Vagina (tissue), 2 donors: Measurements from ENCODE around the gene MYO10.

Experiments used
- POLR2A ChIP-seq, 2 donors: fragments of 450-650 bp; IDR thresholded peaks; one replicate each; pipeline ENCODE4 v1.6.1; 2017; ENCODE audit warnings: antibody characterized with exemption in 2 of 2, mild to moderate bottlenecking in 2 of 2, moderate library complexity in 2 of 2
- TF ChIP-seq, protein P1 (sequence below), 3 experiments: fragments of 450-650 bp in 2 of 3; fragments of 200-600 bp in 1 of 3; sonication (generic) in 1 of 3; IDR thresholded peaks; one replicate each; pipeline ENCODE4 v1.5.1; 2017 to 2019; ENCODE audit warnings: antibody characterized with exemption in 3 of 3, mild to moderate bottlenecking in 2 of 3, moderate library complexity in 2 of 3

DNA sequence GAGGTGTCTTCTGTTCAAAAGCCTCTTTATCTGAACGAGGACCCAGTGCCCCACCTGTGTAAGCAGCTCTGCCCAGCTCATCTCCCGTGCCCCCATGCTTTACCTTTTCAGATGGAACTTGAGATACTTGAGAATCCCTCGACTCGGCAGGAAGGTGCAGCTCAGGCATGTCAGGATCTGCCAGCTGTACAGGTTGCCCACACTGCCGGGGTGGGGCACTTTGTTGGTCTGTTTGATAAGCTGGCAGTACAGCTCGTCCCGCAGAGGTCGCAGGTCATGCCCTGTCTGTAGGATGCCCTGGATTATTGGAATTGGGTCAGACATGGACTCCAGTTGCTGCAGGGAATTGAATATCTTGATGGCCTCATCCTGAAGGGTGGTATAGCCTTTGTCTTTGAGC is 261.3 kb downstream of the MYO10 start:
- TF ChIP-seq, protein P1, sequence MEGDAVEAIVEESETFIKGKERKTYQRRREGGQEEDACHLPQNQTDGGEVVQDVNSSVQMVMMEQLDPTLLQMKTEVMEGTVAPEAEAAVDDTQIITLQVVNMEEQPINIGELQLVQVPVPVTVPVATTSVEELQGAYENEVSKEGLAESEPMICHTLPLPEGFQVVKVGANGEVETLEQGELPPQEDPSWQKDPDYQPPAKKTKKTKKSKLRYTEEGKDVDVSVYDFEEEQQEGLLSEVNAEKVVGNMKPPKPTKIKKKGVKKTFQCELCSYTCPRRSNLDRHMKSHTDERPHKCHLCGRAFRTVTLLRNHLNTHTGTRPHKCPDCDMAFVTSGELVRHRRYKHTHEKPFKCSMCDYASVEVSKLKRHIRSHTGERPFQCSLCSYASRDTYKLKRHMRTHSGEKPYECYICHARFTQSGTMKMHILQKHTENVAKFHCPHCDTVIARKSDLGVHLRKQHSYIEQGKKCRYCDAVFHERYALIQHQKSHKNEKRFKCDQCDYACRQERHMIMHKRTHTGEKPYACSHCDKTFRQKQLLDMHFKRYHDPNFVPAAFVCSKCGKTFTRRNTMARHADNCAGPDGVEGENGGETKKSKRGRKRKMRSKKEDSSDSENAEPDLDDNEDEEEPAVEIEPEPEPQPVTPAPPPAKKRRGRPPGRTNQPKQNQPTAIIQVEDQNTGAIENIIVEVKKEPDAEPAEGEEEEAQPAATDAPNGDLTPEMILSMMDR (IDR thresholded peaks at IDR 0.05) = no peak
- no peak for TF ChIP-seq POLR2A (IDR thresholded peaks at IDR 0.05)
